ENCODE measurements around the gene CAPN10. TPM values are rescaled to one million over a fixed set of nuclear protein-coding genes. Genes with fewer than 3 reads are reported as not detected.

The CAPN10 gene
- total and polyA plus RNA-seq, 3 donors from 2014 or later, result 29.8 to 104 (median 66.5) TPM

GRCh38 chr2:240620149-240620731 is 33.7 kb downstream of the CAPN10 start:
- Histone ChIP-seq H3K9me3 (no peaks in the 10 kb centered on the region), H3K36me3 (ENCODE audit: low read depth, missing control alignments) (no peaks in the 10 kb centered on the region), H3K4me3 (no peak overlapping the region), H3K27me3 (no peaks in the 10 kb centered on the region), H3K4me1 (no peaks in the 10 kb centered on the region), H3K27ac (no peak overlapping the region)
- intact Hi-C loops (cut with DNase I; ENCODE audit: low total_unique reads), result no loop called here
- TF ChIP-seq CTCF (IDR thresholded peaks at IDR 0.05) (no peak), POLR2A (IDR thresholded peaks at IDR 0.05) (no peak)
- no peak for DNase-seq
- 94 to 95% methylated on average over 8 to 10 of the region's 13 CpGs for WGBS, 2 donors

GRCh38 chr2:240620859-240621258 is 34.3 kb downstream of the CAPN10 start:
- Histone ChIP-seq H3K36me3 (ENCODE audit: low read depth, missing control alignments) (no peaks in the 10 kb centered on the region), H3K4me1 (no peaks in the 10 kb centered on the region), H3K27me3 (no peaks in the 10 kb centered on the region), H3K9me3 (no peaks in the 10 kb centered on the region), H3K4me3 (no peak overlapping the region), H3K27ac (no peak overlapping the region)
- WGBS, 2 donors, result 92% methylated on average over 7 of the region's 7 CpGs
- intact Hi-C loops (cut with DNase I; ENCODE audit: low total_unique reads), result no loop called here
- no peak for TF ChIP-seq CTCF (IDR thresholded peaks at IDR 0.05)
- TF ChIP-seq POLR2A (IDR thresholded peaks at IDR 0.05), result no peak
- DNase-seq, result no peak

- 76 to 94% methylated on average over 6 to 9 of the region's 9 CpGs for WGBS, 2 donors
- intact Hi-C loops (cut with DNase I; ENCODE audit: low total_unique reads), result no loop called here
- no peaks in the 10 kb centered on the region for H3K27me3 ChIP-seq
- no peaks in the 10 kb centered on the region for H3K9me3 ChIP-seq
- H3K4me1 ChIP-seq, result peaks cover 3% of the 10 kb centered on the region
- H3K4me3 ChIP-seq, result no peak overlapping the region
- no peak for DNase-seq
- TF ChIP-seq POLR2A (IDR thresholded peaks at IDR 0.05) (no peak), CTCF (IDR thresholded peaks at IDR 0.05) (no peak)
- no peak overlapping the region for H3K27ac ChIP-seq
- H3K36me3 ChIP-seq (ENCODE audit: low read depth, missing control alignments), result no peaks in the 10 kb centered on the region
Measured at GRCh38 chr2:240622060-240622411, 35.5 kb downstream of the CAPN10 start.

GRCh38 chr2:240622531-240623235 is 36.1 kb downstream of the CAPN10 start:
- Histone ChIP-seq H3K4me3 (no peak overlapping the region), H3K9me3 (no peaks in the 10 kb centered on the region), H3K36me3 (ENCODE audit: low read depth, missing control alignments) (no peaks in the 10 kb centered on the region), H3K27me3 (no peaks in the 10 kb centered on the region), H3K27ac (no peak overlapping the region), H3K4me1 (peaks cover 4% of the 10 kb centered on the region)
- DNase-seq, result peak; percentile 23
- intact Hi-C loops (cut with DNase I; ENCODE audit: low total_unique reads), result no loop called here
- no peak for TF ChIP-seq POLR2A (IDR thresholded peaks at IDR 0.05)
- WGBS, 2 donors, result 63 to 73% methylated on average over 17 to 37 of the region's 37 CpGs

- Histone ChIP-seq H3K36me3 (ENCODE audit: low read depth, missing control alignments) (no peaks in the 10 kb centered on the region), H3K4me3 (no peak overlapping the region), H3K9me3 (no peaks in the 10 kb centered on the region), H3K27ac (no peak overlapping the region), H3K4me1 (peaks cover 4% of the 10 kb centered on the region), H3K27me3 (no peaks in the 10 kb centered on the region)
- intact Hi-C loops (cut with DNase I; ENCODE audit: low total_unique reads), result no loop called here
- no peak for DNase-seq
- WGBS, 2 donors, result 85 to 92% methylated on average over 9 to 10 of the region's 10 CpGs
- TF ChIP-seq POLR2A (IDR thresholded peaks at IDR 0.05) (no peak), CTCF (IDR thresholded peaks at IDR 0.05) (no peak)
Measured at GRCh38 chr2:240623531-240624010, 37.0 kb downstream of the CAPN10 start.
